Smooth muscle cell (in vitro differentiated cells): ENCODE measurements around the gene RNF220. TPM values are rescaled to one million over a fixed set of nuclear protein-coding genes. Genes with fewer than 3 reads are reported as not detected.
A peak's percentile ranks its signal among the peaks of the same experiment; 100 is the strongest.

Source experiments
- DNase-seq: peaks from one replicate; lab custom pipeline; 2025; ENCODE audit not compliant: unreplicated experiment; lab: John Stamatoyannopoulos, UW
- H2AFZ ChIP-seq: fragments of 200-600 bp; sonication (generic); 2 replicates; pipeline ENCODE4 v1.6.0; 2016; ENCODE audit warnings: antibody characterized with exemption, low read depth, mild to moderate bottlenecking
- H3F3A ChIP-seq: fragments of 200-600 bp; sonication (generic); 2 replicates; pipeline ENCODE4 v1.6.0; 2017; ENCODE audit warnings: antibody characterized with exemption, low read depth
- H3K27ac ChIP-seq: fragments of 200-600 bp; sonication (generic); 2 replicates; pipeline ENCODE4 v1.5.1; 2016; ENCODE audit warnings: low read depth, mild to moderate bottlenecking
- H3K27me3 ChIP-seq: fragments of 200-600 bp; sonication (generic); 2 replicates; pipeline ENCODE4 v1.6.1; 2016; ENCODE audit warnings: low read depth, mild to moderate bottlenecking
- H3K36me3 ChIP-seq: fragments of 200-600 bp; sonication (generic); 2 replicates; pipeline ENCODE4 v1.5.1; 2016; ENCODE audit warnings: low read depth
- H3K4me1 ChIP-seq: fragments of 200-600 bp; sonication (generic); 2 replicates; pipeline ENCODE4 v1.5.1; 2016; ENCODE audit warnings: low read depth
- H3K4me2 ChIP-seq: fragments of 200-600 bp; sonication (generic); 2 replicates; pipeline ENCODE4 v1.6.0; 2016; ENCODE audit warnings: mild to moderate bottlenecking
- H3K4me3 ChIP-seq: fragments of 200-600 bp; sonication (generic); 2 replicates; pipeline ENCODE4 v1.5.1; 2016; ENCODE audit warnings: mild to moderate bottlenecking
- H3K79me2 ChIP-seq: fragments of 200-600 bp; sonication (generic); 2 replicates; pipeline ENCODE4 v1.6.0; 2016; ENCODE audit warnings: low read depth, mild to moderate bottlenecking
- H3K9ac ChIP-seq: fragments of 200-600 bp; sonication (generic); 2 replicates; pipeline ENCODE4 v1.6.0; 2016; ENCODE audit warnings: low read depth
- H3K9me3 ChIP-seq: fragments of 200-600 bp; sonication (generic); replicated peaks from 2 replicates; pipeline ENCODE4 v1.5.1; 2016; ENCODE audit warnings: low read depth
- H4K20me1 ChIP-seq: fragments of 200-600 bp; sonication (generic); 2 replicates; pipeline ENCODE4 v1.6.0; 2016; ENCODE audit warnings: low read depth
- CTCF ChIP-seq: fragments of 200-600 bp; sonication (generic); IDR thresholded peaks from 2 replicates; pipeline ENCODE4 v1.5.1; 2017; ENCODE audit warnings: borderline replicate concordance, mild to moderate bottlenecking, antibody characterized with exemption; ENCODE audit not compliant: insufficient read depth, poor library complexity, severe bottlenecking
- WGBS: methylation state at CpG from one replicate; pipeline ENCODE4 v1.1.7; 2016; ENCODE audit warnings: low lambda C conversion rate; 5-methylcytosine and 5-hydroxymethylcytosine counted together
- polyA plus RNA-seq: library from polyadenylated mRNA; unstranded; fragments of >200 nt; fragmentation: Nextera tagmentation; extraction: Ambion mirVana; gene quantifications from 2 replicates; pipeline ENCODE4 v1.2.1, GENCODE V29; 2016
- total RNA-seq: library from RNA; depleted of rRNA; stranded (reverse); fragments of >200 nt; gene quantifications from 2 replicates; pipeline ENCODE4 v1.2.3, GENCODE V29; 2014

Gene RNF220
- total and polyA plus RNA-seq, 2 experiments from 2014 or later = 65.8 to 71.1 TPM

GRCh38 chr1:44368471-44369151 lies 36.4 kb upstream of the RNF220 start:
- H3K27ac ChIP-seq = no peak overlapping the region
- no peaks in the 10 kb centered on the region for H3K4me1 ChIP-seq
- no peaks in the 10 kb centered on the region for H3K36me3 ChIP-seq
- no peaks in the 10 kb centered on the region for H3F3A ChIP-seq
- H3K4me2 ChIP-seq = no peak overlapping the region
- H2AFZ ChIP-seq = no peak overlapping the region
- H3K4me3 ChIP-seq = no peak overlapping the region
- WGBS = 74% methylated on average over 12 of the region's 12 CpGs
- no peak for DNase-seq
- H3K9ac ChIP-seq = no peak overlapping the region
- no peak for TF ChIP-seq CTCF
- H3K79me2 ChIP-seq = no peaks in the 10 kb centered on the region
- H3K27me3 ChIP-seq = no peaks in the 10 kb centered on the region
- no peaks in the 10 kb centered on the region for H4K20me1 ChIP-seq
- no peaks in the 10 kb centered on the region for H3K9me3 ChIP-seq

- Histone ChIP-seq H3K9me3 (no peaks in the 10 kb centered on the region), H3K27ac (no peak overlapping the region), H3K4me2 (no peak overlapping the region), H2AFZ (no peak overlapping the region), H3F3A (no peaks in the 10 kb centered on the region), H3K4me1 (no peaks in the 10 kb centered on the region), H3K9ac (no peak overlapping the region), H3K79me2 (no peaks in the 10 kb centered on the region), H3K27me3 (no peaks in the 10 kb centered on the region), H3K4me3 (no peak overlapping the region), H4K20me1 (no peaks in the 10 kb centered on the region), H3K36me3 (no peaks in the 10 kb centered on the region)
- no peak for DNase-seq
- no peak for TF ChIP-seq CTCF
These were observed 33.8 kb upstream of the RNF220 start for GRCh38 chr1:44371206-44371605.

GRCh38 chr1:44375547-44375946 lies 29.5 kb upstream of the RNF220 start:
- Histone ChIP-seq H3K27ac (no peak overlapping the region), H3F3A (no peaks in the 10 kb centered on the region), H2AFZ (no peak overlapping the region), H3K4me3 (no peak overlapping the region), H3K27me3 (peaks cover 5% of the 10 kb centered on the region), H3K79me2 (no peaks in the 10 kb centered on the region), H4K20me1 (no peaks in the 10 kb centered on the region), H3K36me3 (no peaks in the 10 kb centered on the region), H3K4me1 (no peaks in the 10 kb centered on the region), H3K4me2 (no peak overlapping the region), H3K9me3 (no peaks in the 10 kb centered on the region), H3K9ac (no peak overlapping the region)
- WGBS = 100% methylated on average over 6 of the region's 6 CpGs
- no peak for TF ChIP-seq CTCF
- DNase-seq = no peak

GRCh38 chr1:44377925-44378784 lies 26.9 kb upstream of the RNF220 start:
- Histone ChIP-seq H3K4me1 (no peaks in the 10 kb centered on the region), H3K9me3 (no peaks in the 10 kb centered on the region), H3K4me3 (no peak overlapping the region), H3K27ac (no peak overlapping the region), H3K4me2 (no peak overlapping the region), H3F3A (no peaks in the 10 kb centered on the region), H2AFZ (no peak overlapping the region), H4K20me1 (no peaks in the 10 kb centered on the region), H3K36me3 (no peaks in the 10 kb centered on the region), H3K27me3 (peaks cover 28% of the 10 kb centered on the region), H3K79me2 (no peaks in the 10 kb centered on the region), H3K9ac (no peak overlapping the region)
- DNase-seq = no peak
- 65% methylated on average over 12 of the region's 12 CpGs for WGBS
- TF ChIP-seq CTCF = peak; percentile 77
